Activated T-cell treated with anti-CD3 and anti-CD28 coated beads for 4 hours (primary cell): Measurements from ENCODE around the gene JAKMIP2.

Source experiments
- DNase-seq: peaks from one replicate; pipeline ENCODE4 v3.0.0-alpha.2; 2020

The JAKMIP2 gene

DNA sequence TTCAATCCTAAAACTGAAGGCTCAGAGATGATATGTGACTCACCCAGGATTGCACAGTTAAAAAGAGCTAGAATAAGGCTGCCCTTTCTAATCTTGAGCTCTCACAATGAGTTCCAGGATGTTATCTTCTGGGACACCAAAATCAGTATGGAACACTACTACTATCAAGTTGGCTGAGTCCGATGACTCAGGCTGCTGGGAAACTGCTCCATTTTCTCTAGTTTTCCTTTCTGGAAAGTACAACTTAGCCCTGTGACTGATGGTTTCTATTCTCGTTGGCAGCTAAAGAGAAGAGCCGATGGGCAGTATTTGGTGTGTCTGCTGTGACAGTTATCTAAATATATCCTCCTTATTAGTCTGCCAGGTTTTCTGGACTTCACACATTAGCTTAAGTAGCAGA, 234.8 kb downstream of the JAKMIP2 start:
- no peak for DNase-seq

DNA sequence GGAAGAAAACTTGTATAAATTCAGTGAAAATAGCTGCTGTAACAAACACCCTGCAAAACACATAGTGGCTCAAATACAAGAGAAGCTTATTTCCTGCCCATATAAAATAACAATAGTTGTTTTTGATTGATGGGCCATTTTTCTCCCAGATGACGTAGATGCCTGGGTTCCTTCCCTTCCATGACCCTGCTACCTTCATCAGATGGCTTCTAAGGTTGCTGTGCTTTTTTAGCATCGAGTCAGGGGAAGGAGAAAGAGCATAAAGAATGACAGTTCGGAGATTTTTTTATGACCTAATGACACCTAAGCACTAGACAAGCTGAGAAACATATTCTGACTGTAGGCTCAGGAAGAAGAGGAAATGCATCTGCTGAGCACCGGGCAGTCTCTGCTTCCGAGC, 238.0 kb downstream of the JAKMIP2 start:
- no peak for DNase-seq

DNA sequence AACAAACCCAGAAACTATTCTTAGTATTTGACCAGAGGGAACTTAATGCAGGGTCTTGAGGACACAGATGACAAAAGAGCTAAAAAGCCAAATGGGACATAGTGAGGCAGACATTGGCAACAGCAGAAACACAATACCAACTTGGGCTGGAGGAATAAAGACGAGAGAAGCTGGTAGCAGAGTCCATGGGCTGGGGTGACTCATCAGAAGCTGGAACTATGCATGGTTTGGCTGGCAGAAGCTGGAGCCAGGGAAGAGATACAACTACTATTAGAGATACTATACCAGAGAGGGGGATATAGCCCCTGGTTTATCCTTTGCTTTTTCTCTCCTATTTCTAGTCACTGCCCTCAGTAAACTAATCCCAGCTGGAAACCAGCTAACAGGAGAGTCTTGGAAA, 243.5 kb downstream of the JAKMIP2 start:
- no peak for DNase-seq

DNA sequence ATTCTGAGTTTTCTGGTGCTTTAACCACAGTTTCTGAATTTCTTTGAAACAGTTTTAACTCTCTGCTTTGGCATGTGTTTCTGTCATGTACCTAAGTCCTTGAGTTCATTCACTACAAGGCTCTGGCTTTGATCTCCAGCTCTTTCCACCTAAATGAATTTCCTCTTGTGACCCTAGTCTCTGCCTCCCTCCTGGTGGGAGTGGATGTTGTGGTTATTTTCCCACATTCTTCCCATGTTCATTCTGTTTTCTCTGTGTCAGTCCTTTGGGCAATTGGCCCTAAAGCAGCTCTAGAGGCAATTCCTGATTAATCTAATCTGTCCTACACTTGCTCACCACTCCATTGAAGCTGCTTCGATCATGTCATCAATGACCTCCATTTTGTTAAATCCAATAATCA, 244.3 kb downstream of the JAKMIP2 start:
- no peak for DNase-seq
